ENCODE measurements around the gene TRMT2A. TPM values are rescaled to one million over a fixed set of nuclear protein-coding genes. Genes with fewer than 3 reads are reported as not detected.

Gene TRMT2A
- total RNA-seq, 1 experiment from 2014 or later, result 39.9 TPM

GRCh38 chr22:20154602-20155187, 37.7 kb upstream of the TRMT2A start:
- Histone ChIP-seq H3K27me3 (replicated peaks) (no peaks in the 10 kb centered on the region), H3K4me3 (peak overlapping the region; percentile 31), H3K9me3 (replicated peaks) (no peaks in the 10 kb centered on the region), H3K4me1 (replicated peaks) (peaks cover 16% of the 10 kb centered on the region), H3K36me3 (no peaks in the 10 kb centered on the region), H3K27ac (no peak overlapping the region)
- DNase-seq (ENCODE audit: low read depth in 1 of 2, low spot score in 2 of 2), result no peak

- H3K4me1 ChIP-seq (replicated peaks), result peaks cover 16% of the 10 kb centered on the region
- no peak overlapping the region for H3K4me3 ChIP-seq
- H3K36me3 ChIP-seq, result no peaks in the 10 kb centered on the region
- no peak overlapping the region for H3K27ac ChIP-seq
- no peaks in the 10 kb centered on the region for H3K9me3 ChIP-seq (replicated peaks)
- H3K27me3 ChIP-seq (replicated peaks), result no peaks in the 10 kb centered on the region
- DNase-seq (ENCODE audit: low read depth in 1 of 2, low spot score in 2 of 2), result no peak
These were observed 36.9 kb upstream of the TRMT2A start for GRCh38 chr22:20153945-20154344.

- no peaks in the 10 kb centered on the region for H3K9me3 ChIP-seq (replicated peaks)
- H3K27ac ChIP-seq, result no peak overlapping the region
- H3K36me3 ChIP-seq, result no peaks in the 10 kb centered on the region
- H3K4me1 ChIP-seq (replicated peaks), result peaks cover 16% of the 10 kb centered on the region
- no peak overlapping the region for H3K4me3 ChIP-seq
- no peaks in the 10 kb centered on the region for H3K27me3 ChIP-seq (replicated peaks)
- DNase-seq (ENCODE audit: low read depth in 1 of 2, low spot score in 2 of 2), result no peak
These were observed 35.5 kb upstream of the TRMT2A start for GRCh38 chr22:20152464-20152890.

DNA sequence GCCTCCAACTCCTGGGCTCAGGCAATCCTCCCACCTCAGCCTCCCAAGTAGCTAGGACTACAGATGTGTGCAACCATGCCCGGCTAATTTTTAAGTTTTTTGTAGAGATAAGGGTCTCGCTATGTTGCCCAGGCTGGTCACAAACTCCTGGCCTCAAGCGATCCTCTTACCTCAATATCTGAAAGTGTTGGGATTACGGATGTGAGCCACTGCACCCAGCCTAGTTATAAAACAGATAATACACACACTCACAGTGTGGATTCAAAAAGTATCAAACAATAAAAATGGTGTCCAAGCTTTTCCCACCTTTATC, 34.2 kb upstream of the TRMT2A start:
- no peak for DNase-seq (ENCODE audit: low read depth in 1 of 2, low spot score in 2 of 2)
- Histone ChIP-seq H3K4me3 (no peak overlapping the region), H3K9me3 (replicated peaks) (no peaks in the 10 kb centered on the region), H3K27me3 (replicated peaks) (no peaks in the 10 kb centered on the region), H3K4me1 (replicated peaks) (peaks cover 16% of the 10 kb centered on the region), H3K36me3 (no peaks in the 10 kb centered on the region), H3K27ac (no peak overlapping the region)

DNA sequence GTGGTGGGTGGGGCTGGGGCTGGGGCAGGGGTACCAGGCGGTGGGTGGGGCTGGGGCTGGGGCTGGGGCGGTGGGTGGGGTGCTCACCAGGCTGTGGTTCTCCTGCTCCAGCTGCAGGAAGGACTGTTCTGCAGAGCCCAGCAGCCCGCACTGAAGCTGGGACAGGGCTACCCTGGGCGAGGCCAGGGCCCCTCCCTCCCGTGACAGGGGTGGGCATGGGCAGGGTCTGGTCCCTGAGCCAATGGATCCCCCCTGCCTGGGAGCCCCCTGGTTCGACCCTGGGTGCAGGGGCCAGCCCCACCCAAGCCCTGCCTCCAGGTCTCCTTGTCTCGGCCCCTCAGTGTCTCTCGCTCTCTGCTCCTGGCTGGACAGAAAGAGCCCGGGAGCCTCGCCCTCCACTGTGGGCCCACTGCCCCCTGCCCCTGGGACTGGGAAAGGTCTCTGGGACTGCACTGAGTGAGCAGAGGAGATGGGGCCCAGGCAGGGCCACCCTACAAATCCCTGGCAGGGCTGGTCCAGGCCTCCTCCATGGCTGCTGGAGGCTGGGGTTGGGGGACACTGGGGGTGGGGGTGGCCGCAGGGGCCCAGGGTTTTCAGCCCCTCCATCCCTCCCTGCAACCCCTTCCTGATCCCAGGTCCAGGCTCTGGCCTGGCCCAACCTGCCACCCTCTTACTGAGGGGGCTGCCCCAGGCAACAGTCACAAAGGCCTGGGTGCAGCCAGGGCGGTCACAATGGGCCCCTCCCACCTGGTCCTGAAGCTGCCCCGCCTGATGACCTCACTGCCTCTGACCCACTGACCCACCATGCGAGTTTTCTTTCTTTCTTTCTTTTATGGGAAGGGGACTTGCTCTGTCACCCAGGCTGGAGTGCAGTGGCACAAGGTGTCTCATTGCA, 33.6 kb upstream of the TRMT2A start, which contains the start of gene CCDC188:
Gene CCDC188 (minus strand): TSS at position 675 of the 895 bp plus-strand sequence. CDS start 69 bp downstream, at position 606.
- Histone ChIP-seq H3K27me3 (replicated peaks) (no peaks in the 10 kb centered on the region), H3K27ac (no peak within 1 kb of the TSS), H3K9me3 (replicated peaks) (no peaks in the 10 kb centered on the region), H3K4me1 (replicated peaks) (peaks cover 16% of the 10 kb centered on the region), H3K36me3 (no peaks in the 10 kb centered on the region), H3K4me3 (no peak within 1 kb of the TSS)
- no peak for DNase-seq (ENCODE audit: low read depth in 1 of 2, low spot score in 2 of 2)

- H3K27me3 ChIP-seq (replicated peaks), result no peaks in the 10 kb centered on the region
- H3K27ac ChIP-seq, result no peak overlapping the region
- no peak overlapping the region for H3K4me3 ChIP-seq
- no peaks in the 10 kb centered on the region for H3K36me3 ChIP-seq
- no peak for DNase-seq (ENCODE audit: low read depth in 1 of 2, low spot score in 2 of 2)
- H3K9me3 ChIP-seq (replicated peaks), result no peaks in the 10 kb centered on the region
- H3K4me1 ChIP-seq (replicated peaks), result peaks cover 5% of the 10 kb centered on the region
These were observed 32.5 kb upstream of the TRMT2A start for GRCh38 chr22:20149257-20150250.

DNA sequence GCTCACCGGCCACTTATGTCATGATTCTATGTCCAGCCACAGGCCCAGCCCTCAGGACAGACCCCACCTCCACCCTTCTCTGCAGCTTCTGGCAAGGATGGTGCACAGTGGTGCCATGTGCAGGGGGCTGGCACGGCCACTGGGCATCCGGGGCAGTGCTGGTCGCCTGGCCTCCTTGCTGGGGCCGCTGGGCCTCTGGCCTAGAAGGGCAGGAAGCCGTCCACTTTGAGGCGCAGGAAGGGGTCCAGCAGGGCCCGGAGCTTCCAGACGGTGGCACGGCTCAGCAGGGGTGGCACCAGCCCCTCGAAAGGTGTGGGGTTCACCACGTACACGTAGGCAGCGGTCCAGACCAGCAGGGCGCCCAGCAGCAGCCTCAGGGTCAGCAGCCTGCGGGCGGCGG, 31.4 kb upstream of the TRMT2A start:
- no peak for DNase-seq (ENCODE audit: low read depth in 1 of 2, low spot score in 2 of 2)
- Histone ChIP-seq H3K36me3 (peaks cover 2% of the 10 kb centered on the region; the same call in 1 of the 2 replicates), H3K9me3 (replicated peaks) (no peaks in the 10 kb centered on the region), H3K4me1 (replicated peaks) (no peaks in the 10 kb centered on the region), H3K27ac (no peak overlapping the region), H3K4me3 (no peak overlapping the region), H3K27me3 (replicated peaks) (no peaks in the 10 kb centered on the region)

- no peak overlapping the region for H3K27ac ChIP-seq
- H3K36me3 ChIP-seq, result peaks cover 4% of the 10 kb centered on the region; the same call in 1 of the 2 replicates
- no peaks in the 10 kb centered on the region for H3K4me1 ChIP-seq (replicated peaks)
- no peak for DNase-seq (ENCODE audit: low read depth in 1 of 2, low spot score in 2 of 2)
- H3K27me3 ChIP-seq (replicated peaks), result no peaks in the 10 kb centered on the region
- H3K4me3 ChIP-seq, result no peak overlapping the region
- no peaks in the 10 kb centered on the region for H3K9me3 ChIP-seq (replicated peaks)
These were observed 30.4 kb upstream of the TRMT2A start for GRCh38 chr22:20147237-20147988.

DNA sequence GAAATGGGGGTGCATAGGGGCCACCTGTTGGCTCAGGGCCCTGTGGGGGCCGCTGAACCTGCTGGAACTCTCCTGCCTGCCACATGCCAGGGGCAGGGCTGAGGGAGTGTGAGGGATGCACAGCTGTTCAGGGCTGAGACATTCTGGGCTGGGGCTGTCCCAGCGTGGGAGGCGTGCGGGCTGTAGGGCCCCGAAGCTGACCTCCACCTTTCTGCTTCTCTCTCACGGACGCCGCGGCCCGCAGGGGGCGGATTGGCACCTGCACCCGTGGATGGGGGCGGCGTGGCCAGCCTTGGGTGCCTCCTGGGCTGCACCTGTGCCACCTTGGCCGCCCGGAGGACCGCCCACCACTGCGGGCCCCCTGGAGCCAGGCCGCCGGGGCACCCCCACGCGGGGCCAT, 29.8 kb upstream of the TRMT2A start:
- H3K27ac ChIP-seq, result no peak overlapping the region
- no peaks in the 10 kb centered on the region for H3K27me3 ChIP-seq (replicated peaks)
- no peak for DNase-seq (ENCODE audit: low read depth in 1 of 2, low spot score in 2 of 2)
- H3K4me1 ChIP-seq (replicated peaks), result peaks cover 4% of the 10 kb centered on the region
- H3K9me3 ChIP-seq (replicated peaks), result no peaks in the 10 kb centered on the region
- no peak overlapping the region for H3K4me3 ChIP-seq
- H3K36me3 ChIP-seq, result peaks cover 4% of the 10 kb centered on the region; the same call in 1 of the 2 replicates

DNA sequence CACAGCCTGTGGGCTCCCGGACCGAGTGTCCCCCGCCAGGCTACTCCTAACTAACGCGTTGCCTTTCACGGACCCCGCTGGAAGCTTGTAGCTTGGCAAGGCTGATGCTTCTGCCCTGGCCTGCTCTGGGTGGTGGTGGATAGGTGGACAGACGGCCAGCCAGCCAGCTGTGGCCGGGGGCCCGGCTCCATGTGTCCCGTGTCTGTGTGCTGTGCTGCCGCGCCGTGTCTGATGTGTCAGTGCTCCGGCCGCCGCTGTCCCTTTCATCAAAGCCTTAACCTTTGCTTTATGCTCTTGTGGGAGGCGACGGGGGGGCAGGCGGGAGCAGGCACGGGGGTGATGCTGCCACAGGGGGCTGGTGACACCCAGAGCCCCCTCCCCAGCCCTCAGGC, 28.8 kb upstream of the TRMT2A start:
- H3K27ac ChIP-seq, result no peak overlapping the region
- no peak overlapping the region for H3K4me3 ChIP-seq
- H3K27me3 ChIP-seq (replicated peaks), result no peaks in the 10 kb centered on the region
- peaks cover 4% of the 10 kb centered on the region; the same call in 1 of the 2 replicates for H3K36me3 ChIP-seq
- DNase-seq (ENCODE audit: low read depth in 1 of 2, low spot score in 2 of 2), result no peak
- H3K4me1 ChIP-seq (replicated peaks), result peaks cover 11% of the 10 kb centered on the region
- no peaks in the 10 kb centered on the region for H3K9me3 ChIP-seq (replicated peaks)

DNA sequence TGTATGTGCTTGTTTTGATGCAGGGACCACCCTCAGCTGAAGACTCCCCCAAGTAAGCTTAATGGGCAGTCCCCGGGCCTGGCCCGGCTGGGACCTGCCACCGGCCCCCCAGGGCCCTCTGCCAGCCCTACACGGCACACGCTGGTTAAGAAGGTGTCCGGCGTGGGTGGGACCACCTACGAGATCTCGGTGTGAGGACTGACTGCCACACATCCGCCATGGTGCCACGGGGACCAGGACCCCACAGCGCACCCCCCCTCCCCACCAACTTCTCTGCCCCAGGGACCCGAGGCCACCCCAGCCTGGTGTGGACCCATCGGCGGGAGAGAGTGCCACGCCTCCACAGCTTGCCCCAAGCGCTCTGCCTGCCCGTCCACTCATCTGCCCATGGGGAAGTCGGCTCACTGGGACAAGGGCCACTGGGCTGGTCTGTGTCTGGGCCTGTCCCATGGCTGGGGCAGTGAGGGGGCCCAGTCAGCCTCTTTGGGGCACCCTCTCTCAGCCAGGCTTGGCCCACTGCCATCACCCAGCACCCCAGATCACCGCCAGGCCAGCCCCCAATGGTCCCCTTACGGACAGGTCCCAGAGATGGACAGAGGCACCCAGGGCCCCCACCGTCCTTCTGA, 28.3 kb upstream of the TRMT2A start:
- no peak for DNase-seq (ENCODE audit: low read depth in 1 of 2, low spot score in 2 of 2)
- Histone ChIP-seq H3K36me3 (peaks cover 4% of the 10 kb centered on the region; the same call in 1 of the 2 replicates), H3K4me1 (replicated peaks) (peaks cover 11% of the 10 kb centered on the region), H3K27ac (no peak overlapping the region), H3K9me3 (replicated peaks) (no peaks in the 10 kb centered on the region), H3K27me3 (replicated peaks) (no peaks in the 10 kb centered on the region), H3K4me3 (no peak overlapping the region)

DNA sequence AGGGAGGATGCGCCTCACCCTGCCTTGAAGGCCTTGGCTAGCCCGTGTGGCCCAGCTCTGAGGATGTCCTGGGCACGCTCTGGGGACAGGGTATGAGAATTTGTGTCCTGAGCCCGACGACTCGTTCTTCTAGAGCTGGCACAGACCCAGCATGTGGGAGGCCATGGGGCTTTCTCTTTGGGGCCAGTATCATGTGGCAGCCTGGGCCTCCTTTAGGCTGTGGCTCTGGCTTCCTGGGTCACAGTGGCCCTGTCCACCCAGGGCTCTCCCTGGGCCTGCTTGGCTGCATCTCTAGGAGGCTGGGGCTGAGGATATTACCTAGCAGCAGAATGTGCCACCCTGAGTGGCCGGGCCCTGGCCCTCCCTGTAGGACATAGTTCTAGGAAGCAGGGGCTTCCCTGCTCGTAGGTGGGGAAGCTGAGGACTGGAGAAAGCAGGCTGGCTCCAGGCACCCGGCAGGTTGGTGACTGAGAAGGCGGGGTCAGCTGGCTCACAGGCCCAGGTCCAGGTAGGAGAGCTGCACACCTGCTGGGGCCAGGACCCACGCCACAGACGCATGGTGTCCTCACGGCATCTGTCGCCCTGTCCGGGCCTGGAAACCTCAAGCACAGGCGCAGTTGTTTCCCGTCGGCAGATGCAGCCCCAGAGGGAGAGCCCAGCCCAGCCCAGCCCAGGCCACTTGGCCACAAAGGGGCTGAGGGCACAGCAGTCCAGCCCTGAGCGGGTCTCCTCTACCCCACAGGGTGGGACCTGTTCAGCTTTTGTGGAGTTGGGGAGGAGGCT, 27.0 kb upstream of the TRMT2A start:
- no peak for DNase-seq (ENCODE audit: low read depth in 1 of 2, low spot score in 2 of 2)
- Histone ChIP-seq H3K9me3 (replicated peaks) (no peaks in the 10 kb centered on the region), H3K27me3 (replicated peaks) (no peaks in the 10 kb centered on the region), H3K27ac (no peak overlapping the region), H3K36me3 (peaks cover 11% of the 10 kb centered on the region; the same call in 1 of the 2 replicates), H3K4me1 (replicated peaks) (peaks cover 11% of the 10 kb centered on the region), H3K4me3 (no peak overlapping the region)
